Loucy (cell line): Measurements from ENCODE around the gene ELP2.

Source experiments
- H2AFZ ChIP-seq: fragments of 200-600 bp; sonication (generic); 2 replicates; pipeline ENCODE4 v1.6.0; 2016; ENCODE audit warnings: antibody characterized with exemption, mild to moderate bottlenecking, low read length, moderate library complexity
- H3F3A ChIP-seq: fragments of 200-600 bp; 2 replicates; pipeline ENCODE4 v1.6.0; 2016; ENCODE audit warnings: antibody characterized with exemption, low read depth, mild to moderate bottlenecking
- H3K27me3 ChIP-seq: fragments of 200-600 bp; sonication (generic); 2 replicates; pipeline ENCODE4 v1.6.1; 2014; ENCODE audit warnings: low read length, mild to moderate bottlenecking; ENCODE audit not compliant: insufficient read depth, poor library complexity, severe bottlenecking
- H3K36me3 ChIP-seq: fragments of 200-600 bp; sonication (generic); 2 replicates; pipeline ENCODE4 v1.6.1; 2016; ENCODE audit warnings: low read length; ENCODE audit not compliant: insufficient read depth
- H3K4me1 ChIP-seq: fragments of 200-600 bp; sonication (generic); 2 replicates; pipeline ENCODE4 v1.5.1; 2014; ENCODE audit warnings: low read length, mild to moderate bottlenecking; ENCODE audit not compliant: insufficient read depth, poor library complexity, severe bottlenecking
- H3K4me2 ChIP-seq: fragments of 200-600 bp; sonication (generic); 2 replicates; pipeline ENCODE4 v1.6.0; 2014; ENCODE audit warnings: antibody characterized with exemption, low read length, low read depth, mild to moderate bottlenecking; ENCODE audit not compliant: poor library complexity, severe bottlenecking
- H3K4me3 ChIP-seq: fragments of 200-600 bp; sonication (generic); 2 replicates; pipeline ENCODE4 v1.5.1; 2014; ENCODE audit warnings: low read length, mild to moderate bottlenecking, mixed read lengths; ENCODE audit not compliant: poor library complexity, severe bottlenecking
- H3K79me2 ChIP-seq: fragments of 200-600 bp; sonication (generic); 2 replicates; pipeline ENCODE4 v1.6.1; 2014; ENCODE audit warnings: low read length; ENCODE audit not compliant: insufficient read depth
- H3K9ac ChIP-seq: fragments of 200-600 bp; sonication (generic); 2 replicates; pipeline ENCODE4 v1.6.0; 2014; ENCODE audit warnings: mild to moderate bottlenecking, low read depth, low read length, moderate library complexity; ENCODE audit not compliant: poor library complexity, severe bottlenecking
- H3K9me2 ChIP-seq: fragments of 200-600 bp; sonication (generic); replicated peaks from 2 replicates; pipeline ENCODE4 v1.6.1; 2016; ENCODE audit warnings: low read depth, low read length, mixed read lengths
- H3K9me3 ChIP-seq: fragments of 200-600 bp; sonication (generic); 2 replicates; pipeline ENCODE4 v1.6.1; 2014; ENCODE audit warnings: mild to moderate bottlenecking, antibody characterized with exemption, low read length, low read depth; ENCODE audit not compliant: insufficient read depth
- H4K20me1 ChIP-seq: fragments of 200-600 bp; sonication (generic); 2 replicates; pipeline ENCODE4 v1.6.0; 2014; ENCODE audit warnings: antibody characterized with exemption, low read length, mild to moderate bottlenecking; ENCODE audit not compliant: insufficient read depth, poor library complexity, severe bottlenecking
- EZH2phosphoT487 ChIP-seq: fragments of 200-600 bp; IDR thresholded peaks from 2 replicates; pipeline ENCODE4 v1.6.1; 2018; ENCODE audit warnings: antibody characterized with exemption, mild to moderate bottlenecking, moderate library complexity, borderline replicate concordance
- TF ChIP-seq, protein P1 (sequence below): fragments of 200-600 bp; sonication (generic); conservative IDR thresholded peaks from 2 replicates; pipeline ENCODE4 v1.5.1; 2014; ENCODE audit warnings: mild to moderate bottlenecking, antibody characterized with exemption, low read length

ELP2 gene

GRCh38 chr18:36201765-36202164 lies 72.1 kb downstream of the ELP2 start:
- H3K4me2 ChIP-seq: no peak overlapping the region

GRCh38 chr18:36203360-36203895 lies 73.7 kb downstream of the ELP2 start:
- H3K9me3 ChIP-seq: no peaks in the 10 kb centered on the region
- no peak overlapping the region for H3K9ac ChIP-seq
- no peaks in the 10 kb centered on the region for H3K79me2 ChIP-seq
- H3K9me2 ChIP-seq: no peaks in the 10 kb centered on the region
- no peak for TF ChIP-seq EZH2phosphoT487
- TF ChIP-seq, protein P1, sequence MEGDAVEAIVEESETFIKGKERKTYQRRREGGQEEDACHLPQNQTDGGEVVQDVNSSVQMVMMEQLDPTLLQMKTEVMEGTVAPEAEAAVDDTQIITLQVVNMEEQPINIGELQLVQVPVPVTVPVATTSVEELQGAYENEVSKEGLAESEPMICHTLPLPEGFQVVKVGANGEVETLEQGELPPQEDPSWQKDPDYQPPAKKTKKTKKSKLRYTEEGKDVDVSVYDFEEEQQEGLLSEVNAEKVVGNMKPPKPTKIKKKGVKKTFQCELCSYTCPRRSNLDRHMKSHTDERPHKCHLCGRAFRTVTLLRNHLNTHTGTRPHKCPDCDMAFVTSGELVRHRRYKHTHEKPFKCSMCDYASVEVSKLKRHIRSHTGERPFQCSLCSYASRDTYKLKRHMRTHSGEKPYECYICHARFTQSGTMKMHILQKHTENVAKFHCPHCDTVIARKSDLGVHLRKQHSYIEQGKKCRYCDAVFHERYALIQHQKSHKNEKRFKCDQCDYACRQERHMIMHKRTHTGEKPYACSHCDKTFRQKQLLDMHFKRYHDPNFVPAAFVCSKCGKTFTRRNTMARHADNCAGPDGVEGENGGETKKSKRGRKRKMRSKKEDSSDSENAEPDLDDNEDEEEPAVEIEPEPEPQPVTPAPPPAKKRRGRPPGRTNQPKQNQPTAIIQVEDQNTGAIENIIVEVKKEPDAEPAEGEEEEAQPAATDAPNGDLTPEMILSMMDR: no peak
- no peaks in the 10 kb centered on the region for H3F3A ChIP-seq
- no peaks in the 10 kb centered on the region for H4K20me1 ChIP-seq
- no peak overlapping the region for H3K4me2 ChIP-seq
- no peak overlapping the region for H2AFZ ChIP-seq
- H3K4me1 ChIP-seq: no peaks in the 10 kb centered on the region
- no peaks in the 10 kb centered on the region for H3K36me3 ChIP-seq
- H3K4me3 ChIP-seq: no peak overlapping the region
- no peaks in the 10 kb centered on the region for H3K27me3 ChIP-seq

More at GRCh38 chr18:36201765-36202164, 72.1 kb downstream of the ELP2 start:
- Histone ChIP-seq H3K36me3 (no peaks in the 10 kb centered on the region), H3K27me3 (no peaks in the 10 kb centered on the region), H3K9me2 (no peaks in the 10 kb centered on the region), H3K4me3 (no peak overlapping the region), H3K79me2 (no peaks in the 10 kb centered on the region), H3K9ac (no peak overlapping the region), H3K4me1 (no peaks in the 10 kb centered on the region), H3F3A (no peaks in the 10 kb centered on the region), H3K9me3 (no peaks in the 10 kb centered on the region), H4K20me1 (no peaks in the 10 kb centered on the region), H2AFZ (no peak overlapping the region)
- TF ChIP-seq, protein P1: no peak
- TF ChIP-seq EZH2phosphoT487: no peak

DNA sequence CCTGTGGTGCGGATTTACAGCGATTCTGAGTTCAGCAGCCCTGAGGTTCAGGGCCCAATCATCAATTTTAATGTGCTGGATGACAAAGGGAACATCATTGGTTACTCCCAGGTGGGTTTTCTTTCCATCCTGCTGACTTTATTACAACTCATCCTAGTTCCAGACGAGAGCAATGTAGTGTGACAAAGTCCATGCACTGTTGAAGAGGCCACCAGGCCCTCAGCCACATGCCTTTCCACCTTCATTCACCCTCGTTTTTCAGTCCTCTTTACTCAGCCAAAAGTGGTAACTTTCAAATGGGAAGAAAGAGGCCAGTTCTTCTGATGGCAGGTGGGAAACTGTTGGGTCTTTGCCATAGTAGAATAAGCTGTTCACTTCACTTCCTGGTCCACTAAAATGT lies 75.5 kb downstream of the ELP2 start:
- no peaks in the 10 kb centered on the region for H3K9me2 ChIP-seq
- no peak for TF ChIP-seq EZH2phosphoT487
- TF ChIP-seq, protein P1: no peak
- H3K27me3 ChIP-seq: no peaks in the 10 kb centered on the region
- H3K36me3 ChIP-seq: no peaks in the 10 kb centered on the region
- no peaks in the 10 kb centered on the region for H4K20me1 ChIP-seq
- no peaks in the 10 kb centered on the region for H3K79me2 ChIP-seq
- H3K4me1 ChIP-seq: no peaks in the 10 kb centered on the region
- H2AFZ ChIP-seq: no peak overlapping the region
- H3K9me3 ChIP-seq: no peaks in the 10 kb centered on the region
- H3F3A ChIP-seq: no peaks in the 10 kb centered on the region
- no peak overlapping the region for H3K4me3 ChIP-seq
- H3K4me2 ChIP-seq: no peak overlapping the region
- no peak overlapping the region for H3K9ac ChIP-seq
